K562 (cell line): ENCODE measurements around the gene DPEP2NB. TPM values are rescaled to one million over a fixed set of nuclear protein-coding genes. Genes with fewer than 3 reads are reported as not detected.

Source experiments
- ATAC-seq: fragments of 200-7000 bp; cut with Tn5 transposase; 3 replicates; pipeline ENCODE4 v1.9.1; 2020; ENCODE audit warnings: moderate library complexity
- BruUV-seq: library from RNA; stranded (reverse); fragments of 400-500 nt; replicated peaks from 2 replicates; lab custom pipeline; 2021; lab: Mats Ljungman, UMichigan
- CTCF ChIA-PET: fragments of 300-600 bp; formaldehyde crosslinking; extraction: SDS; loops from one replicate; lab custom pipeline; 2021; ENCODE audit warnings: low intra/inter-chr PET ratio; lab: Yijun Ruan, JAX
- POLR2A ChIA-PET: fragments of 300-600, 350-650 bp; sonication (Branson Sonifier 250); formaldehyde crosslinking; extraction: SDS; loops from one replicate; lab custom pipeline; 2021; ENCODE audit warnings: antibody characterized with exemption, inconsistent platforms; lab: Yijun Ruan, JAX
- DNase-seq, 4 experiments: peaks; one replicate each; pipeline versions ENCODE4 v3.0.0 to v3.0.0-alpha.2; 2011 to 2018; ENCODE audit warnings: low spot score in 3 of 4, mixed read lengths in 3 of 4; ENCODE audit errors: extremely low read depth in 1 of 4
- FAIRE-seq: peaks from 2 replicates; lab custom pipeline; 2011; peaks lifted over from hg19 to GRCh38; lab: Jason Lieb, UNC
- H2AFZ ChIP-seq: 2 replicates; pipeline ENCODE4 v1.6.0; 2011; ENCODE audit warnings: low read depth, low read length, control low read depth, inconsistent platforms
- H3K27ac ChIP-seq: fragments of 200-600 bp; 3 replicates; pipeline ENCODE4 v1.8.0; 2011; ENCODE audit warnings: low read depth, mild to moderate bottlenecking, control low read depth, inconsistent platforms, low read length, moderate library complexity, mixed read lengths; ENCODE audit errors: extremely low read depth
- H3K27me3 ChIP-seq, 2 experiments: fragments of 300-600 bp in 1 of 2; 2 replicates in 1 of 2; 3 replicates in 1 of 2; pipeline versions ENCODE4 v1.6.0 to v1.8.0; 2011; ENCODE audit warnings: inconsistent platforms in 2 of 2, low read length in 2 of 2, mild to moderate bottlenecking in 1 of 2, mixed read lengths in 1 of 2, moderate library complexity in 1 of 2; ENCODE audit not compliant: control insufficient read depth in 2 of 2, insufficient read depth in 2 of 2
- H3K36me3 ChIP-seq: fragments of 300-600 bp; 3 replicates; pipeline ENCODE4 v1.8.0; 2011; ENCODE audit warnings: mild to moderate bottlenecking, low read length, inconsistent platforms; ENCODE audit not compliant: control insufficient read depth, insufficient read depth
- H3K4me1 ChIP-seq, 2 experiments: fragments of 200-600 bp in 1 of 2; replicated peaks in 1 of 2; 2 replicates in 1 of 2; 3 replicates in 1 of 2; pipeline versions ENCODE4 v1.5.1 to v1.8.0; 2011; ENCODE audit warnings: inconsistent platforms in 2 of 2, low read length in 2 of 2, mild to moderate bottlenecking in 1 of 2, mixed read lengths in 1 of 2, moderate library complexity in 1 of 2; ENCODE audit not compliant: control insufficient read depth in 2 of 2, insufficient read depth in 2 of 2
- H3K4me2 ChIP-seq: 2 replicates; pipeline ENCODE4 v1.6.1; 2011; ENCODE audit warnings: low read length, control low read depth, inconsistent platforms, mixed read lengths; ENCODE audit not compliant: insufficient read depth
- H3K4me3 ChIP-seq: fragments of 200-600 bp; sonication (generic), shearing (Covaris generic); 2 replicates; pipeline ENCODE4 v1.5.1; 2016; ENCODE audit warnings: control low read depth, inconsistent platforms
- H3K79me2 ChIP-seq: fragments of 200-600 bp; 3 replicates; pipeline ENCODE4 v1.8.0; 2011; ENCODE audit warnings: low read length, inconsistent platforms; ENCODE audit not compliant: control insufficient read depth, insufficient read depth
- H3K9ac ChIP-seq, 2 experiments: 2 replicates each; pipeline versions ENCODE4 v1.6.0 to v1.6.1; 2011; ENCODE audit warnings: low read depth in 2 of 2, low read length in 2 of 2, control low read depth in 1 of 2, inconsistent platforms in 1 of 2, mild to moderate bottlenecking in 1 of 2, mixed read lengths in 1 of 2; ENCODE audit not compliant: insufficient read depth in 1 of 2
- H3K9me1 ChIP-seq: one replicate; pipeline ENCODE4 v1.6.0; 2011; ENCODE audit warnings: inconsistent platforms, mild to moderate bottlenecking, low read length, moderate library complexity; ENCODE audit not compliant: control insufficient read depth, insufficient read depth
- H3K9me3 ChIP-seq: replicated peaks from 2 replicates; pipeline ENCODE4 v1.5.1; 2011; ENCODE audit warnings: low read depth, low read length, inconsistent platforms; ENCODE audit not compliant: control insufficient read depth, insufficient read depth
- H4K20me1 ChIP-seq: replicated peaks from 2 replicates; pipeline ENCODE4 v1.6.1; 2011; ENCODE audit warnings: low read length, inconsistent platforms, mixed read lengths; ENCODE audit not compliant: control insufficient read depth, insufficient read depth
- ADNP ChIP-seq: fragments of 200-800 bp; sonication (Bioruptor generic); IDR thresholded peaks from 2 replicates; pipeline ENCODE4 v1.6.1; 2016; ENCODE audit warnings: missing genetic modification characterization, missing compliant biosample characterization
- CBFA2T2 ChIP-seq: fragments of 450-650 bp; conservative IDR thresholded peaks from 2 replicates; pipeline ENCODE4 v1.6.1; 2017; ENCODE audit warnings: mild to moderate bottlenecking
- KAT8 ChIP-seq: fragments of 450-650 bp; IDR thresholded peaks from 2 replicates; pipeline ENCODE4 v1.6.1; 2016; ENCODE audit warnings: low read depth, mild to moderate bottlenecking
- MTA1 ChIP-seq: fragments of 450-650 bp; IDR thresholded peaks from 2 replicates; pipeline ENCODE4 v1.6.1; 2017; ENCODE audit warnings: borderline replicate concordance
- PHF8 ChIP-seq: fragments of 200-600 bp; sonication (generic); IDR thresholded peaks from 2 replicates; pipeline ENCODE4 v1.6.1; 2012; ENCODE audit warnings: mixed run types, mild to moderate bottlenecking, inconsistent platforms, low read length, moderate library complexity, borderline replicate concordance
- POLR3G ChIP-seq: IDR thresholded peaks from 2 replicates; pipeline ENCODE4 v1.6.1; 2011; ENCODE audit not compliant: insufficient read length, insufficient replicate concordance; ENCODE audit errors: extremely low read depth
- TCF7 ChIP-seq: sonication (generic); IDR thresholded peaks from 2 replicates; pipeline ENCODE4 v1.6.1; 2016; ENCODE audit warnings: antibody characterized with exemption, borderline replicate concordance
- ZNF384 ChIP-seq: IDR thresholded peaks from 2 replicates; pipeline ENCODE4 v1.6.1; 2012; ENCODE audit warnings: low read depth, low read length, improper control_type of control experiment
- ZNF431 ChIP-seq: sonication (generic); formaldehyde crosslinking; IDR thresholded peaks from 2 replicates; pipeline ENCODE4 v1.8.0; 2022; ENCODE audit warnings: mild to moderate bottlenecking, missing genetic modification reagents
- ZNF583 ChIP-seq: fragments of 250-450 bp; sonication (Bioruptor Pico); IDR thresholded peaks from 2 replicates; pipeline ENCODE4 v1.4.0; 2020
- ZNF75A ChIP-seq: fragments of 450-650 bp; formaldehyde crosslinking; IDR thresholded peaks from 2 replicates; pipeline ENCODE4 v1.4.0; 2020; ENCODE audit warnings: mild to moderate bottlenecking
- WGBS: fragments of 100-300 bp; shearing (Covaris generic); methylation state at CpG from one replicate; pipeline ENCODE4 v1.1.6; 2016; ENCODE audit warnings: low coverage, mixed read lengths; ENCODE audit not compliant: insufficient coverage; ENCODE audit errors: missing lambda C conversion rate; 5-methylcytosine and 5-hydroxymethylcytosine counted together
- in situ Hi-C: fragments of 300-500 bp; cut with MboI; formaldehyde crosslinking; loops from 4 replicates; pipeline ENCODE4 v1.15.0; 2018; ENCODE audit warnings: inconsistent platforms, mixed read lengths
- intact Hi-C: fragments of 100-400 bp; cut with micrococcal nuclease; formaldehyde crosslinking; loops from 2 replicates; pipeline ENCODE4 v1.14.2; 2022
- polyA plus RNA-seq, 8 experiments: library from polyadenylated mRNA; depleted of rRNA in 4 of 8; stranded (reverse) in 5 of 8; unstranded in 3 of 8; fragments of >200 nt; fragmentation: Nextera tagmentation in 2 of 8; fragmentation: Illumina TruSeq in 1 of 8; extraction: Ambion mirVana in 2 of 8; extraction: Trizol in 1 of 8; gene quantifications; 2 replicates each; pipeline versions ENCODE4 v1.2.1 to v1.2.3, GENCODE V29; 2011 to 2014; ENCODE audit warnings: inconsistent platforms in 1 of 8, missing spikeins in 1 of 8
- total RNA-seq, 7 experiments: library from RNA; depleted of rRNA in 6 of 7; stranded (reverse); fragments of >200 nt in 6 of 7; fragmentation: Illumina TruSeq in 2 of 7; extraction: Trizol in 2 of 7; gene quantifications; 2 replicates each; pipeline versions ENCODE4 v1.2.1 to v1.2.3, GENCODE V29; 2011 to 2021; ENCODE audit warnings: low replicate concordance in 1 of 7
- TF ChIP-seq, protein P1 (sequence below): sonication (generic); formaldehyde crosslinking; IDR thresholded peaks from 2 replicates; pipeline ENCODE4 v1.9.0; 2022; ENCODE audit warnings: mild to moderate bottlenecking, missing genetic modification reagents
- TF ChIP-seq, protein P2 (sequence below): fragments of 200-800 bp; sonication (Bioruptor generic); IDR thresholded peaks from 2 replicates; pipeline ENCODE4 v1.6.1; 2016; ENCODE audit warnings: missing genetic modification characterization, missing compliant biosample characterization

DPEP2NB gene
- total and polyA plus RNA-seq, 9 of the 15 experiments (the other 6 are each of a cell fraction or from before 2014, with no cell fraction given): not detected

DNA sequence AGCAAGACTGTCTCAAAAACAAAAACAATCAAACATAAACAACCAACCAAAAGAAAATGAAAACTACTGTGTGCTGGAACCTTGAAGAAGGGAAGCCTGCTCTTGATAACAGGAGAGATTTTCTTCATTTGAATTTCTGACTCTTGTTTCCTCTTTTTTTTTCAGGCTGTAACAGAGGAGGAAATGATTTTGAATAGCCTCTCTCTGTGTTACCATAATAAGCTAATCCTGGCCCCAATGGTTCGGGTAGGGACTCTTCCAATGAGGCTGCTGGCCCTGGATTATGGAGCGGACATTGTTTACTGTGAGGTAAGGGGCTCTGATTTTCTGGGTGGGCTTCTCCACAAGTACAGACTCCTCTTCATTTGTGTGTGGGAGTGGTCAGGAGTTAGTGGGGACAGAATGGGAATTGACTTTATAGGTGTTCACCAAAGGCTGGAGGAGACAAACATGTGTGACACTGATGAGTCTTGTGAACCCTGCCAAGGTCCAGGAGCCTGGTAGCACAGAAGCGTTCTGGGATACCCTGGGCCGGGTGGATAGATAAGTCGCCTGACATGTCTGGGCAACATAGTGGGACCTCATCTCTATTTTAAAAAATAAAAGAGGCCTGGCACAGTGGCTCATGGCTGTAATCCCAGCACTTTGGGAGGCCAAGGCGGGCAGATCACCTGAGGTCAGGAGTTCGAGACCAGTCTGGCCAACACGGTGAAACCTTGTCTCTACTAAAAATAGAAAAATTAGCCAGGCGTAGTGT is 22.3 kb upstream of the DPEP2NB start:
- ChIA-PET POLR2A (interaction anchor here (0.9 kb wide), 1 partner anchor 12 kb away, joined by 5 read pairs; no protein-coding TSS in a partner anchor), CTCF (no interaction called here)
- H3K9ac ChIP-seq: no peak overlapping the region
- H3K4me2 ChIP-seq: no peak overlapping the region
- peaks cover 33% of the 10 kb centered on the region for H3K36me3 ChIP-seq
- H3K4me1 ChIP-seq: peaks cover 5 to 9% of the 10 kb centered on the region in 2 experiments; a peak in 2 of 5 replicates
- no peaks in the 10 kb centered on the region for H3K9me3 ChIP-seq
- DNase-seq (no peak), ATAC-seq (no peak), FAIRE-seq (no peak)
- H3K79me2 ChIP-seq: no peaks in the 10 kb centered on the region
- in situ Hi-C loops: no loop called here
- H3K27ac ChIP-seq: 0 out of 3 replicates have a peak overlapping the region, but pooled peaks have one; percentile 13
- H4K20me1 ChIP-seq: no peaks in the 10 kb centered on the region
- no peak overlapping the region for H3K4me3 ChIP-seq
- BruUV-seq: no TSS peak
- 88% methylated on average over 9 of the region's 9 CpGs for WGBS
- intact Hi-C loops: no loop called here
- H2AFZ ChIP-seq: no peak overlapping the region
- H3K9me1 ChIP-seq: no peaks in the 10 kb centered on the region
- H3K27me3 ChIP-seq: no peaks in the 10 kb centered on the region
- TF ChIP-seq, protein P1, sequence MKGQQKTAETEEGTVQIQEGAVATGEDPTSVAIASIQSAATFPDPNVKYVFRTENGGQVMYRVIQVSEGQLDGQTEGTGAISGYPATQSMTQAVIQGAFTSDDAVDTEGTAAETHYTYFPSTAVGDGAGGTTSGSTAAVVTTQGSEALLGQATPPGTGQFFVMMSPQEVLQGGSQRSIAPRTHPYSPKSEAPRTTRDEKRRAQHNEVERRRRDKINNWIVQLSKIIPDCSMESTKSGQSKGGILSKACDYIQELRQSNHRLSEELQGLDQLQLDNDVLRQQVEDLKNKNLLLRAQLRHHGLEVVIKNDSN (CRISPR knock-in tag): no peak
- TF ChIP-seq TCF7 (no peak), ZNF583 (CRISPR knock-in tag) (no peak), ZNF431 (no peak), ZNF384 (no peak), POLR3G (no peak), CBFA2T2 (no peak), PHF8 (no peak), ZNF75A (CRISPR knock-in tag) (no peak), ADNP (tag) (no peak), KAT8 (no peak), MTA1 (no peak)
- TF ChIP-seq, protein P2, sequence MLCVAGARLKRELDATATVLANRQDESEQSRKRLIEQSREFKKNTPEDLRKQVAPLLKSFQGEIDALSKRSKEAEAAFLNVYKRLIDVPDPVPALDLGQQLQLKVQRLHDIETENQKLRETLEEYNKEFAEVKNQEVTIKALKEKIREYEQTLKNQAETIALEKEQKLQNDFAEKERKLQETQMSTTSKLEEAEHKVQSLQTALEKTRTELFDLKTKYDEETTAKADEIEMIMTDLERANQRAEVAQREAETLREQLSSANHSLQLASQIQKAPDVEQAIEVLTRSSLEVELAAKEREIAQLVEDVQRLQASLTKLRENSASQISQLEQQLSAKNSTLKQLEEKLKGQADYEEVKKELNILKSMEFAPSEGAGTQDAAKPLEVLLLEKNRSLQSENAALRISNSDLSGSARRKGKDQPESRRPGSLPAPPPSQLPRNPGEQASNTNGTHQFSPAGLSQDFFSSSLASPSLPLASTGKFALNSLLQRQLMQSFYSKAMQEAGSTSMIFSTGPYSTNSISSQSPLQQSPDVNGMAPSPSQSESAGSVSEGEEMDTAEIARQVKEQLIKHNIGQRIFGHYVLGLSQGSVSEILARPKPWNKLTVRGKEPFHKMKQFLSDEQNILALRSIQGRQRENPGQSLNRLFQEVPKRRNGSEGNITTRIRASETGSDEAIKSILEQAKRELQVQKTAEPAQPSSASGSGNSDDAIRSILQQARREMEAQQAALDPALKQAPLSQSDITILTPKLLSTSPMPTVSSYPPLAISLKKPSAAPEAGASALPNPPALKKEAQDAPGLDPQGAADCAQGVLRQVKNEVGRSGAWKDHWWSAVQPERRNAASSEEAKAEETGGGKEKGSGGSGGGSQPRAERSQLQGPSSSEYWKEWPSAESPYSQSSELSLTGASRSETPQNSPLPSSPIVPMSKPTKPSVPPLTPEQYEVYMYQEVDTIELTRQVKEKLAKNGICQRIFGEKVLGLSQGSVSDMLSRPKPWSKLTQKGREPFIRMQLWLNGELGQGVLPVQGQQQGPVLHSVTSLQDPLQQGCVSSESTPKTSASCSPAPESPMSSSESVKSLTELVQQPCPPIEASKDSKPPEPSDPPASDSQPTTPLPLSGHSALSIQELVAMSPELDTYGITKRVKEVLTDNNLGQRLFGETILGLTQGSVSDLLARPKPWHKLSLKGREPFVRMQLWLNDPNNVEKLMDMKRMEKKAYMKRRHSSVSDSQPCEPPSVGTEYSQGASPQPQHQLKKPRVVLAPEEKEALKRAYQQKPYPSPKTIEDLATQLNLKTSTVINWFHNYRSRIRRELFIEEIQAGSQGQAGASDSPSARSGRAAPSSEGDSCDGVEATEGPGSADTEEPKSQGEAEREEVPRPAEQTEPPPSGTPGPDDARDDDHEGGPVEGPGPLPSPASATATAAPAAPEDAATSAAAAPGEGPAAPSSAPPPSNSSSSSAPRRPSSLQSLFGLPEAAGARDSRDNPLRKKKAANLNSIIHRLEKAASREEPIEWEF (CRISPR knock-in tag): no peak
